K562 (cell line): ENCODE results near the gene C21orf58. TPM values are rescaled to one million over a fixed set of nuclear protein-coding genes. Genes with fewer than 3 reads are reported as not detected.
A peak's percentile ranks its signal among the peaks of the same experiment; 100 is the strongest.

Source experiments
- ATAC-seq: fragments of 200-7000 bp; cut with Tn5 transposase; 3 replicates; pipeline ENCODE4 v1.9.1; 2020; ENCODE audit warnings: moderate library complexity
- BruUV-seq: library from RNA; stranded (reverse); fragments of 400-500 nt; replicated peaks from 2 replicates; lab custom pipeline; 2021; lab: Mats Ljungman, UMichigan
- CTCF ChIA-PET: fragments of 300-600 bp; formaldehyde crosslinking; extraction: SDS; loops from one replicate; lab custom pipeline; 2021; ENCODE audit warnings: low intra/inter-chr PET ratio; lab: Yijun Ruan, JAX
- POLR2A ChIA-PET: fragments of 300-600, 350-650 bp; sonication (Branson Sonifier 250); formaldehyde crosslinking; extraction: SDS; loops from one replicate; lab custom pipeline; 2021; ENCODE audit warnings: antibody characterized with exemption, inconsistent platforms; lab: Yijun Ruan, JAX
- DNase-seq, 4 experiments: peaks; one replicate each; pipeline versions ENCODE4 v3.0.0 to v3.0.0-alpha.2; 2011 to 2018; ENCODE audit warnings: low spot score in 3 of 4, mixed read lengths in 3 of 4; ENCODE audit errors: extremely low read depth in 1 of 4
- FAIRE-seq: peaks from 2 replicates; lab custom pipeline; 2011; peaks lifted over from hg19 to GRCh38; lab: Jason Lieb, UNC
- H2AFZ ChIP-seq: 2 replicates; pipeline ENCODE4 v1.6.0; 2011; ENCODE audit warnings: low read depth, low read length, control low read depth, inconsistent platforms
- H3K27ac ChIP-seq: fragments of 200-600 bp; 3 replicates; pipeline ENCODE4 v1.8.0; 2011; ENCODE audit warnings: low read depth, mild to moderate bottlenecking, control low read depth, inconsistent platforms, low read length, moderate library complexity, mixed read lengths; ENCODE audit errors: extremely low read depth
- H3K27me3 ChIP-seq, 2 experiments: fragments of 300-600 bp in 1 of 2; 2 replicates in 1 of 2; 3 replicates in 1 of 2; pipeline versions ENCODE4 v1.6.0 to v1.8.0; 2011; ENCODE audit warnings: inconsistent platforms in 2 of 2, low read length in 2 of 2, mild to moderate bottlenecking in 1 of 2, mixed read lengths in 1 of 2, moderate library complexity in 1 of 2; ENCODE audit not compliant: control insufficient read depth in 2 of 2, insufficient read depth in 2 of 2
- H3K36me3 ChIP-seq: fragments of 300-600 bp; 3 replicates; pipeline ENCODE4 v1.8.0; 2011; ENCODE audit warnings: mild to moderate bottlenecking, low read length, inconsistent platforms; ENCODE audit not compliant: control insufficient read depth, insufficient read depth
- H3K4me1 ChIP-seq, 2 experiments: fragments of 200-600 bp in 1 of 2; replicated peaks in 1 of 2; 2 replicates in 1 of 2; 3 replicates in 1 of 2; pipeline versions ENCODE4 v1.5.1 to v1.8.0; 2011; ENCODE audit warnings: inconsistent platforms in 2 of 2, low read length in 2 of 2, mild to moderate bottlenecking in 1 of 2, mixed read lengths in 1 of 2, moderate library complexity in 1 of 2; ENCODE audit not compliant: control insufficient read depth in 2 of 2, insufficient read depth in 2 of 2
- H3K4me2 ChIP-seq: 2 replicates; pipeline ENCODE4 v1.6.1; 2011; ENCODE audit warnings: low read length, control low read depth, inconsistent platforms, mixed read lengths; ENCODE audit not compliant: insufficient read depth
- H3K4me3 ChIP-seq: fragments of 200-600 bp; sonication (generic), shearing (Covaris generic); 2 replicates; pipeline ENCODE4 v1.5.1; 2016; ENCODE audit warnings: control low read depth, inconsistent platforms
- H3K79me2 ChIP-seq: fragments of 200-600 bp; 3 replicates; pipeline ENCODE4 v1.8.0; 2011; ENCODE audit warnings: low read length, inconsistent platforms; ENCODE audit not compliant: control insufficient read depth, insufficient read depth
- H3K9ac ChIP-seq, 2 experiments: 2 replicates each; pipeline versions ENCODE4 v1.6.0 to v1.6.1; 2011; ENCODE audit warnings: low read depth in 2 of 2, low read length in 2 of 2, control low read depth in 1 of 2, inconsistent platforms in 1 of 2, mild to moderate bottlenecking in 1 of 2, mixed read lengths in 1 of 2; ENCODE audit not compliant: insufficient read depth in 1 of 2
- H3K9me1 ChIP-seq: one replicate; pipeline ENCODE4 v1.6.0; 2011; ENCODE audit warnings: inconsistent platforms, mild to moderate bottlenecking, low read length, moderate library complexity; ENCODE audit not compliant: control insufficient read depth, insufficient read depth
- H3K9me3 ChIP-seq: replicated peaks from 2 replicates; pipeline ENCODE4 v1.5.1; 2011; ENCODE audit warnings: low read depth, low read length, inconsistent platforms; ENCODE audit not compliant: control insufficient read depth, insufficient read depth
- H4K20me1 ChIP-seq: replicated peaks from 2 replicates; pipeline ENCODE4 v1.6.1; 2011; ENCODE audit warnings: low read length, inconsistent platforms, mixed read lengths; ENCODE audit not compliant: control insufficient read depth, insufficient read depth
- BHLHE40 ChIP-seq: IDR thresholded peaks from 2 replicates; pipeline ENCODE4 v1.6.1; 2011; ENCODE audit warnings: low read length, improper control_type of control experiment
- ESRRB ChIP-seq: fragments of 250-450 bp; sonication (Bioruptor Pico); IDR thresholded peaks from 2 replicates; pipeline ENCODE4 v1.5.0; 2020; ENCODE audit warnings: mild to moderate bottlenecking, moderate library complexity, borderline replicate concordance
- GATAD2A ChIP-seq: fragments of 450-650 bp; IDR thresholded peaks from 2 replicates; pipeline ENCODE4 v1.6.1; 2017
- HDAC1 ChIP-seq, 2 experiments: fragments of 450-650 bp; IDR thresholded peaks; 2 replicates each; pipeline ENCODE4 v1.6.1; 2016 to 2017; ENCODE audit warnings: inconsistent platforms in 1 of 2, mild to moderate bottlenecking in 1 of 2, moderate library complexity in 1 of 2
- LEF1 ChIP-seq: fragments of 450-650 bp; IDR thresholded peaks from 2 replicates; pipeline ENCODE4 v1.6.1; 2016; ENCODE audit warnings: mild to moderate bottlenecking
- NR2C1 ChIP-seq, 2 experiments: fragments of 450-650 bp; IDR thresholded peaks; 2 replicates each; pipeline ENCODE4 v1.6.1; 2017; ENCODE audit warnings: mild to moderate bottlenecking in 2 of 2, antibody characterized with exemption in 1 of 2, inconsistent platforms in 1 of 2, missing compliant biosample characterization in 1 of 2, missing genetic modification characterization in 1 of 2
- PYGO2 ChIP-seq: fragments of 450-650 bp; IDR thresholded peaks from 2 replicates; pipeline ENCODE4 v1.6.1; 2016; ENCODE audit warnings: mild to moderate bottlenecking, missing genetic modification characterization, moderate library complexity, missing compliant biosample characterization
- RBM34 ChIP-seq: fragments of 200-400 bp; formaldehyde crosslinking; IDR thresholded peaks from 2 replicates; pipeline ENCODE4 v1.6.1; 2018; ENCODE audit warnings: low read length, borderline replicate concordance; ENCODE audit not compliant: insufficient read depth
- XRCC4 ChIP-seq: IDR thresholded peaks from one replicate; pipeline ENCODE4 v1.6.1; 2011; ENCODE audit not compliant: insufficient read depth, insufficient read length; ENCODE audit errors: extremely low read depth
- ZNF707 ChIP-seq: fragments of 250-450 bp; sonication (Bioruptor Pico); conservative IDR thresholded peaks from 2 replicates; pipeline ENCODE4 v1.8.0; 2022; ENCODE audit warnings: inconsistent platforms, mild to moderate bottlenecking, moderate library complexity
- WGBS: fragments of 100-300 bp; shearing (Covaris generic); methylation state at CpG from one replicate; pipeline ENCODE4 v1.1.6; 2016; ENCODE audit warnings: low coverage, mixed read lengths; ENCODE audit not compliant: insufficient coverage; ENCODE audit errors: missing lambda C conversion rate; 5-methylcytosine and 5-hydroxymethylcytosine counted together
- in situ Hi-C: fragments of 300-500 bp; cut with MboI; formaldehyde crosslinking; loops from 4 replicates; pipeline ENCODE4 v1.15.0; 2018; ENCODE audit warnings: inconsistent platforms, mixed read lengths
- intact Hi-C: fragments of 100-400 bp; cut with micrococcal nuclease; formaldehyde crosslinking; loops from 2 replicates; pipeline ENCODE4 v1.14.2; 2022
- polyA plus RNA-seq, 8 experiments: library from polyadenylated mRNA; depleted of rRNA in 4 of 8; stranded (reverse) in 5 of 8; unstranded in 3 of 8; fragments of >200 nt; fragmentation: Nextera tagmentation in 2 of 8; fragmentation: Illumina TruSeq in 1 of 8; extraction: Ambion mirVana in 2 of 8; extraction: Trizol in 1 of 8; gene quantifications; 2 replicates each; pipeline versions ENCODE4 v1.2.1 to v1.2.3, GENCODE V29; 2011 to 2014; ENCODE audit warnings: inconsistent platforms in 1 of 8, missing spikeins in 1 of 8
- total RNA-seq, 7 experiments: library from RNA; depleted of rRNA in 6 of 7; stranded (reverse); fragments of >200 nt in 6 of 7; fragmentation: Illumina TruSeq in 2 of 7; extraction: Trizol in 2 of 7; gene quantifications; 2 replicates each; pipeline versions ENCODE4 v1.2.1 to v1.2.3, GENCODE V29; 2011 to 2021; ENCODE audit warnings: low replicate concordance in 1 of 7
- TF ChIP-seq, protein P1 (sequence below), 2 experiments: fragments of 450-650 bp; formaldehyde crosslinking in 1 of 2; IDR thresholded peaks; 2 replicates each; pipeline versions ENCODE4 v1.4.0 to v1.6.1; 2014 to 2020; ENCODE audit warnings: mild to moderate bottlenecking in 2 of 2, borderline replicate concordance in 1 of 2, low read depth in 1 of 2

C21orf58 gene
- total and polyA plus RNA-seq, 9 of the 15 experiments (the other 6 are each of a cell fraction or from before 2014, with no cell fraction given), result 1.2 to 30.5 (median 12.4) TPM

GRCh38 chr21:46328151-46328550 is 4.5 kb upstream of the C21orf58 start (continued):
- TF ChIP-seq, protein P1, sequence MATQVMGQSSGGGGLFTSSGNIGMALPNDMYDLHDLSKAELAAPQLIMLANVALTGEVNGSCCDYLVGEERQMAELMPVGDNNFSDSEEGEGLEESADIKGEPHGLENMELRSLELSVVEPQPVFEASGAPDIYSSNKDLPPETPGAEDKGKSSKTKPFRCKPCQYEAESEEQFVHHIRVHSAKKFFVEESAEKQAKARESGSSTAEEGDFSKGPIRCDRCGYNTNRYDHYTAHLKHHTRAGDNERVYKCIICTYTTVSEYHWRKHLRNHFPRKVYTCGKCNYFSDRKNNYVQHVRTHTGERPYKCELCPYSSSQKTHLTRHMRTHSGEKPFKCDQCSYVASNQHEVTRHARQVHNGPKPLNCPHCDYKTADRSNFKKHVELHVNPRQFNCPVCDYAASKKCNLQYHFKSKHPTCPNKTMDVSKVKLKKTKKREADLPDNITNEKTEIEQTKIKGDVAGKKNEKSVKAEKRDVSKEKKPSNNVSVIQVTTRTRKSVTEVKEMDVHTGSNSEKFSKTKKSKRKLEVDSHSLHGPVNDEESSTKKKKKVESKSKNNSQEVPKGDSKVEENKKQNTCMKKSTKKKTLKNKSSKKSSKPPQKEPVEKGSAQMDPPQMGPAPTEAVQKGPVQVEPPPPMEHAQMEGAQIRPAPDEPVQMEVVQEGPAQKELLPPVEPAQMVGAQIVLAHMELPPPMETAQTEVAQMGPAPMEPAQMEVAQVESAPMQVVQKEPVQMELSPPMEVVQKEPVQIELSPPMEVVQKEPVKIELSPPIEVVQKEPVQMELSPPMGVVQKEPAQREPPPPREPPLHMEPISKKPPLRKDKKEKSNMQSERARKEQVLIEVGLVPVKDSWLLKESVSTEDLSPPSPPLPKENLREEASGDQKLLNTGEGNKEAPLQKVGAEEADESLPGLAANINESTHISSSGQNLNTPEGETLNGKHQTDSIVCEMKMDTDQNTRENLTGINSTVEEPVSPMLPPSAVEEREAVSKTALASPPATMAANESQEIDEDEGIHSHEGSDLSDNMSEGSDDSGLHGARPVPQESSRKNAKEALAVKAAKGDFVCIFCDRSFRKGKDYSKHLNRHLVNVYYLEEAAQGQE (IDR thresholded peaks at IDR 0.05; ENCODE audit: borderline replicate concordance), result no peak
- TF ChIP-seq, protein P1 (CRISPR knock-in tag; IDR thresholded peaks at IDR 0.05; ENCODE audit: low read depth), result no peak

- DNase-seq, result no peak
- no peak overlapping the region for H3K27ac ChIP-seq
- H4K20me1 ChIP-seq, result 0 out of 2 replicates have a peak, but pooled peaks cover 4% of the 10 kb centered on the region
- peaks cover 58% of the 10 kb centered on the region for H3K36me3 ChIP-seq
- intact Hi-C loops, result no loop called here
- POLR2A ChIA-PET, result no interaction called here
- H3K27me3 ChIP-seq, result no peaks in the 10 kb centered on the region
- H3K4me1 ChIP-seq, result peaks cover 6 to 29% of the 10 kb centered on the region in 2 experiments; a peak in 4 of 5 replicates
- ATAC-seq, result no peak
- peaks cover 63% of the 10 kb centered on the region for H3K79me2 ChIP-seq
- no peaks in the 10 kb centered on the region for H3K9me1 ChIP-seq
- CTCF ChIA-PET, result no interaction called here
- no peaks in the 10 kb centered on the region for H3K9me3 ChIP-seq
- in situ Hi-C loops, result no loop called here
- 80% methylated on average over 4 of the region's 4 CpGs for WGBS
- H2AFZ ChIP-seq, result no peak overlapping the region
- no TSS peak for BruUV-seq
- no peak overlapping the region for H3K4me3 ChIP-seq
- peak overlapping the region in 1 of 2 experiments; percentile 40; a peak in 1 of 4 replicates for H3K9ac ChIP-seq
- no peak overlapping the region for H3K4me2 ChIP-seq
- FAIRE-seq, result no peak
- TF ChIP-seq GATAD2A (no peak), PYGO2 (no peak), BHLHE40 (no peak), ZNF707 (CRISPR knock-in tag) (no peak), HDAC1 (IDR thresholded peaks at IDR 0.05) (no peak), ESRRB (no peak), LEF1 (no peak), RBM34 (no peak), XRCC4 (no peak), NR2C1 (IDR thresholded peaks at IDR 0.05) (no peak), NR2C1 (tag; IDR thresholded peaks at IDR 0.05) (no peak)
Observed at GRCh38 chr21:46327711-46328110, 4.0 kb upstream of the C21orf58 start.
